Uterine smooth muscle cell (primary cell): Measurements from ENCODE around the gene CCL1. TPM values are rescaled to one million over a fixed set of nuclear protein-coding genes. Genes with fewer than 3 reads are reported as not detected.

Experiments used
- total RNA-seq: library from RNA; depleted of rRNA; stranded (reverse); fragments of >200 nt; gene quantifications from 2 replicates; pipeline ENCODE4 v1.2.3, GENCODE V29; 2014

Gene CCL1, protein sequence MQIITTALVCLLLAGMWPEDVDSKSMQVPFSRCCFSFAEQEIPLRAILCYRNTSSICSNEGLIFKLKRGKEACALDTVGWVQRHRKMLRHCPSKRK
- not detected in 2 replicates for total RNA-seq

DNA sequence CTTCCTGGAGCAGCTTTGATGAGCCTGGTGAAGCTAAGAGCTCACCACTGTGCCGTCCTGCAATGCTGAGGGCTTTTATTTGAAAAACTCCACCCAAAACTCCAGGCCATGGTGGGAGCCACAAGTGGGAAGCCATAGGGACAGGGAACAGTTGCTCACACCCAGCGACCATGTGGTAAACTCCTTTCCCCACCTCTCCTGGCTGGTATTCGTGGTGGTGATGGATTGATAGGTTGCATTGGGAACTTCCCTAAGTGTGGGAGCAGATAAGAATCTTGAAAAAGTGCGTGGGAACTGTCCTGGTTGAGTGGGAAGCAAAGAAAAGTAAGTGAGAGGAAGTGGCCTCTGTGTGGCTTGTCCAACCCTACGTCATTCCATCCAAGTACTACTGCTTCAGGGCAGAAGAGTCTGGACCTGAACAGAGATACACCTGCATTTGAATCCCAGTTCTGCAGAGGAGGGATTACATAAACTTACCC lies at the start of gene CCL1:
Gene CCL1, minus strand, starts transcription at position 51 of the 479 bp plus-strand sequence. CDS start 72 bp downstream, outside the sequence.

DNA sequence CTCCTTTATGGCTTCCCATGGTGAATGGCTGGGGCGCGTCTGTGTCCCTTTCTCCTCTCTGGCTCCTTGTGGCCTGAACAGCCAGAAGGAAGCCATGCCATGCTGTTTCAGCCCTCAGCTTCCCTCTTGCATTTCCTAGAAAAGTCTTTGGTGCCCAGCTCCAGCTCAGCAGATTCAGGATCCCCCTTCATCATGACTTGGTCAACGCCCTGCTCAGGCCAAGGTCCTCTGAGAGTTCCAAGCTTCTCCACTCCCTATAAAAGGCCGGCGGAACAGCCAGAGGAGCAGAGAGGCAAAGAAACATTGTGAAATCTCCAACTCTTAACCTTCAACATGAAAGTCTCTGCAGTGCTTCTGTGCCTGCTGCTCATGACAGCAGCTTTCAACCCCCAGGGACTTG lies 6.8 kb downstream of the CCL1 start, which contains the start of gene CCL13:
Gene CCL13, plus strand, starts transcription at position 287 of the 400 bp plus-strand sequence. Its CDS starts 47 bp downstream, at position 334.

DNA sequence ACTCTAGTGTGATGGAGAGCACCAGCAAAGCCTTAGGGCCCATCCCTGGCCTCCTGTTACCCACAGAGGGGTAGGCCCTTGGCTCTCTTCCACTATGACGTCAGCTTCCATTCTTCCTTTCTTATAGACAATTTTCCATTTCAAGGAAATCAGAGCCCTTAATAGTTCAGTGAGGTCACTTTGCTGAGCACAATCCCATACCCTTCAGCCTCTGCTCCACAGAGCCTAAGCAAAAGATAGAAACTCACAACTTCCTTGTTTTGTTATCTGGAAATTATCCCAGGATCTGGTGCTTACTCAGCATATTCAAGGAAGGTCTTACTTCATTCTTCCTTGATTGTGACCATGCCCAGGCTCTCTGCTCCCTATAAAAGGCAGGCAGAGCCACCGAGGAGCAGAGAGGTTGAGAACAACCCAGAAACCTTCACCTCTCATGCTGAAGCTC lies 44.0 kb downstream of the CCL1 start, which contains the start of gene CCL8:
Gene CCL8, plus strand, starts transcription at position 397 of the 445 bp plus-strand sequence. CDS start 67 bp downstream, outside the sequence.

Other genes with a start within 250 kb of the CCL1 start
- 6.3 and 12.0 TPM in 2 replicates for gene CCL2, start 107.9 kb downstream of the CCL1 start, total RNA-seq
- 0.89 TPM in 1 of 2 replicates, not detected in the other for gene CCL7, start 93.0 kb downstream of the CCL1 start, total RNA-seq
- 0.12 TPM in 1 of 2 replicates, not detected in the other for gene CCL11, start 77.5 kb downstream of the CCL1 start, total RNA-seq
- not detected in 2 replicates for gene CCL8, start 43.8 kb downstream of the CCL1 start, total RNA-seq
- gene CCL13, start 6.8 kb downstream of the CCL1 start, total RNA-seq: 0.62 TPM in 1 of 2 replicates, not detected in the other
- under 0.01 TPM in 2 replicates for gene TMEM132E, start 216.3 kb upstream of the CCL1 start, total RNA-seq